GM23338 (cell line): Measurements from ENCODE around the gene ECSCR. TPM values are rescaled to one million over a fixed set of nuclear protein-coding genes. Genes with fewer than 3 reads are reported as not detected.

Source experiments
- ATAC-seq: fragments of 200-7000 bp; cut with Tn5 transposase; 3 replicates; pipeline ENCODE4 v1.9.1; 2020
- DNase-seq: peaks from one replicate; pipeline ENCODE4 v3.0.0-alpha.2; 2015; ENCODE audit warnings: low spot score
- H2AFZ ChIP-seq: fragments of 200-600 bp; sonication (generic); 2 replicates; pipeline ENCODE4 v1.8.0; 2016; ENCODE audit warnings: antibody characterized with exemption, mild to moderate bottlenecking, moderate library complexity
- H3F3A ChIP-seq: fragments of 200-600 bp; sonication (generic); replicated peaks from 2 replicates; pipeline ENCODE4 v1.8.0; 2017; ENCODE audit warnings: antibody characterized with exemption, mixed run types, low read depth
- H3K27ac ChIP-seq: fragments of 200-600 bp; sonication (generic); 2 replicates; pipeline ENCODE4 v1.6.1; 2016; ENCODE audit warnings: low read depth
- H3K27me3 ChIP-seq: fragments of 200-600 bp; sonication (generic); 2 replicates; pipeline ENCODE4 v1.8.0; 2016; ENCODE audit warnings: mild to moderate bottlenecking, mixed run types, moderate library complexity; ENCODE audit not compliant: insufficient read depth
- H3K36me3 ChIP-seq: fragments of 200-600 bp; sonication (generic); 2 replicates; pipeline ENCODE4 v1.8.0; 2016; ENCODE audit warnings: mild to moderate bottlenecking; ENCODE audit not compliant: insufficient read depth
- H3K4me1 ChIP-seq: fragments of 200-600 bp; sonication (generic); 2 replicates; pipeline ENCODE4 v1.8.0; 2016; ENCODE audit warnings: mild to moderate bottlenecking, moderate library complexity; ENCODE audit not compliant: insufficient read depth
- H3K4me2 ChIP-seq: fragments of 200-600 bp; sonication (generic); 2 replicates; pipeline ENCODE4 v1.7.1; 2017; ENCODE audit warnings: mixed run types
- H3K4me3 ChIP-seq: fragments of 200-600 bp; sonication (generic); 2 replicates; pipeline ENCODE4 v1.6.1; 2016; ENCODE audit warnings: mixed run types
- H3K79me2 ChIP-seq: fragments of 200-600 bp; sonication (generic); replicated peaks from 2 replicates; pipeline ENCODE4 v1.8.0; 2017; ENCODE audit warnings: mild to moderate bottlenecking; ENCODE audit not compliant: insufficient read depth
- H3K9me2 ChIP-seq: fragments of 200-600 bp; sonication (generic); 2 replicates; pipeline ENCODE4 v1.8.0; 2017; ENCODE audit not compliant: insufficient read depth
- H4K20me1 ChIP-seq: fragments of 200-600 bp; sonication (generic); replicated peaks from 2 replicates; pipeline ENCODE4 v1.8.0; 2017; ENCODE audit warnings: mild to moderate bottlenecking; ENCODE audit not compliant: insufficient read depth
- H3K27ac Mint-ChIP-seq: 2 replicates; pipeline ENCODE4 v1.8.0; 2020; ENCODE audit warnings: inconsistent platforms, mild to moderate bottlenecking, moderate library complexity, mixed read lengths
- H3K27me3 Mint-ChIP-seq: 3 replicates; pipeline ENCODE4 v1.8.0; 2022; ENCODE audit warnings: low read depth, mild to moderate bottlenecking, moderate library complexity, mixed read lengths, inconsistent platforms; ENCODE audit not compliant: insufficient read depth, poor library complexity
- H3K36me3 Mint-ChIP-seq: 3 replicates; pipeline ENCODE4 v1.8.0; 2021; ENCODE audit warnings: low read depth, mild to moderate bottlenecking, inconsistent platforms, moderate library complexity, mixed read lengths
- H3K4me1 Mint-ChIP-seq: 3 replicates; pipeline ENCODE4 v1.8.0; 2020; ENCODE audit warnings: mild to moderate bottlenecking, inconsistent platforms, mixed read lengths
- H3K4me3 Mint-ChIP-seq: 3 replicates; pipeline ENCODE4 v1.8.0; 2021; ENCODE audit warnings: moderate library complexity, mild to moderate bottlenecking, inconsistent platforms, mixed read lengths
- H3K9me3 Mint-ChIP-seq: 3 replicates; pipeline ENCODE4 v1.8.0; 2020; ENCODE audit warnings: moderate library complexity, mild to moderate bottlenecking, inconsistent platforms, mixed read lengths
- ETS1 ChIP-seq: IDR thresholded peaks from 2 replicates; pipeline ENCODE4 v1.6.1; 2016; ENCODE audit warnings: antibody characterized with exemption
- EZH2phosphoT487 ChIP-seq: fragments of 200-600 bp; sonication (generic); IDR thresholded peaks from one replicate; pipeline ENCODE4 v1.8.1; 2018; ENCODE audit warnings: antibody characterized with exemption; ENCODE audit not compliant: unreplicated experiment
- JUNB ChIP-seq: IDR thresholded peaks from one replicate; pipeline ENCODE4 v1.6.1; 2016; ENCODE audit warnings: antibody characterized with exemption; ENCODE audit not compliant: unreplicated experiment
- NANOG ChIP-seq: IDR thresholded peaks from 2 replicates; pipeline ENCODE4 v1.6.1; 2016; ENCODE audit warnings: antibody characterized with exemption, borderline replicate concordance
- POLR2AphosphoS5 ChIP-seq: IDR thresholded peaks from 2 replicates; pipeline ENCODE4 v1.6.1; 2016; ENCODE audit warnings: antibody characterized with exemption, low read depth
- STAT1 ChIP-seq: IDR thresholded peaks from one replicate; pipeline ENCODE4 v1.6.1; 2016; ENCODE audit warnings: antibody characterized with exemption; ENCODE audit not compliant: unreplicated experiment
- ZNF331 ChIP-seq: fragments of 250-450 bp; sonication (Bioruptor Pico); IDR thresholded peaks from 2 replicates; pipeline ENCODE4 v1.5.0; 2020; ENCODE audit warnings: low read depth, mild to moderate bottlenecking, moderate library complexity
- ZNF462 ChIP-seq: fragments of 250-450 bp; sonication (Bioruptor Pico); IDR thresholded peaks from 2 replicates; pipeline ENCODE4 v1.5.0; 2020; ENCODE audit warnings: mild to moderate bottlenecking, moderate library complexity
- polyA plus RNA-seq: library from polyadenylated mRNA; unstranded; fragments of >200 nt; fragmentation: Nextera tagmentation; extraction: Ambion mirVana; gene quantifications from 2 replicates; pipeline ENCODE4 v1.2.1, GENCODE V29; 2016
- total RNA-seq: library from RNA; depleted of rRNA; stranded (reverse); fragments of >200 nt; shearing (Covaris generic); gene quantifications from 2 replicates; pipeline ENCODE4 v1.2.3, GENCODE V29; 2014

ECSCR gene
- total and polyA plus RNA-seq, 2 experiments from 2014 or later: 2.2 to 2.6 TPM

- no peak for TF ChIP-seq ZNF462
- no peak for TF ChIP-seq ZNF331
- no peak for TF ChIP-seq POLR2AphosphoS5
- TF ChIP-seq ETS1: no peak
- no peak for TF ChIP-seq NANOG
- TF ChIP-seq JUNB: no peak
Measured at GRCh38 chr5:139438707-139439012, 23.9 kb downstream of the ECSCR start (continued).

- Histone ChIP-seq H3K27ac (no peak overlapping the region), H3K4me2 (no peak overlapping the region), H3K9me2 (no peaks in the 10 kb centered on the region), H4K20me1 (no peaks in the 10 kb centered on the region), H3K27me3 (no peaks in the 10 kb centered on the region), H3K79me2 (no peaks in the 10 kb centered on the region), H3K36me3 (peaks cover 10% of the 10 kb centered on the region), H3K4me3 (no peak overlapping the region), H2AFZ (no peak overlapping the region), H3K4me1 (peaks cover 15% of the 10 kb centered on the region), H3F3A (peaks cover 10% of the 10 kb centered on the region; the same call in 1 of the 2 replicates)
- H3K4me1 Mint-ChIP-seq: peaks cover 12% of the 10 kb centered on the region
- H3K9me3 Mint-ChIP-seq: no peaks in the 10 kb centered on the region
- H3K27ac Mint-ChIP-seq: no peak overlapping the region
- no peak overlapping the region for H3K4me3 Mint-ChIP-seq
- peaks cover 12% of the 10 kb centered on the region; the same call in 2 of the 3 replicates for H3K36me3 Mint-ChIP-seq
- peaks cover 6% of the 10 kb centered on the region for H3K27me3 Mint-ChIP-seq
- ATAC-seq: no peak
- no peak for DNase-seq
- TF ChIP-seq EZH2phosphoT487: no peak
- no peak for TF ChIP-seq ZNF462
- no peak for TF ChIP-seq ETS1
- TF ChIP-seq STAT1: no peak
Measured at GRCh38 chr5:139435676-139436075, 26.9 kb downstream of the ECSCR start.
